ENCODE measurements around the gene ZNF318.

DNA sequence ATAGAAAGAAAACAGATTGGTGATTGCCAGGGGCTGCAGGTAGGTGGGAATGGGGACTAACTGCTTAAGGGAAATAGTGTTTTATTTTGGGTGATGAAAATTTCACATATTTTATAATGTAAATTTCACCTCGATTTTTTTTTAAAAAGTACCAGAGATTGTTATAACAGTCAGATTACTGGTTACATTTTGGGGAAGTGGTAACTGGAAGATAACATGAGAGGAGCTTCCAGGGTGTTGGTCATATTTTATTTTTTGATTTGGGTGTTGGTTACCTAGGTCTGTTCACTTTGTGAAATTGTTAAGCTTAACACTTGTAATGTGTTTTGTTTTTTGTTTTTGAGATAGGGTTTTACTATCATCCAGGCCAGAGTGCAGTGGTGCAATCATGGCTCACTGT is 43.6 kb downstream of the ZNF318 start:
- no peak for TF ChIP-seq CTCF (IDR thresholded peaks at IDR 0.05)
- TF ChIP-seq RFX5 (IDR thresholded peaks at IDR 0.05; ENCODE audit: low read length): no peak

Measured in SK-N-SH (cell line).